C4-2B (cell line): ENCODE results near the gene MAK.

Experiments used
- ZFX ChIP-seq: fragments of 450-650 bp; IDR thresholded peaks from 2 replicates; pipeline ENCODE4 v1.6.1; 2017
- TF ChIP-seq, protein P1 (sequence below): fragments of 450-650 bp; conservative IDR thresholded peaks from 2 replicates; pipeline ENCODE4 v1.5.1; 2017; ENCODE audit warnings: mild to moderate bottlenecking

DNA sequence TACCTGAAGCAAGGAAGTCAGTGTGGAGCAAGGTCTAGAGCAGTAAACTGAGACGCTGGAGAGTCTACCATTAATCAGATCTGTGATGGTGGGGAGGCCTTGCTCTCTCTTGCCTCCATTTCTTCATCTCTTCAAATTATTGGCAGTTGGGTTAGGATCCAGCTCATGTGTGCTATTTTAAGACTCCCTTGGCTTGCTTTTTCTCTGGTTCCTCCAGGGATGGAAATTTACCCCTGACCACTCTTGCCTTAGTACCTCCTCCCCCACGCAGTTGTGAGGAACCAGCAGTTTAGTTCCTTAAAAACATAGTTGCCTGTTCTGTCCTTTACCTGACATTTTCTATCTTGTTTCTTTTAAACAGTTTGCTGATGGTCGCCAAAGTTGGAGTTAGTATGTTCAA, 108.1 kb downstream of the MAK start:
- TF ChIP-seq, protein P1, sequence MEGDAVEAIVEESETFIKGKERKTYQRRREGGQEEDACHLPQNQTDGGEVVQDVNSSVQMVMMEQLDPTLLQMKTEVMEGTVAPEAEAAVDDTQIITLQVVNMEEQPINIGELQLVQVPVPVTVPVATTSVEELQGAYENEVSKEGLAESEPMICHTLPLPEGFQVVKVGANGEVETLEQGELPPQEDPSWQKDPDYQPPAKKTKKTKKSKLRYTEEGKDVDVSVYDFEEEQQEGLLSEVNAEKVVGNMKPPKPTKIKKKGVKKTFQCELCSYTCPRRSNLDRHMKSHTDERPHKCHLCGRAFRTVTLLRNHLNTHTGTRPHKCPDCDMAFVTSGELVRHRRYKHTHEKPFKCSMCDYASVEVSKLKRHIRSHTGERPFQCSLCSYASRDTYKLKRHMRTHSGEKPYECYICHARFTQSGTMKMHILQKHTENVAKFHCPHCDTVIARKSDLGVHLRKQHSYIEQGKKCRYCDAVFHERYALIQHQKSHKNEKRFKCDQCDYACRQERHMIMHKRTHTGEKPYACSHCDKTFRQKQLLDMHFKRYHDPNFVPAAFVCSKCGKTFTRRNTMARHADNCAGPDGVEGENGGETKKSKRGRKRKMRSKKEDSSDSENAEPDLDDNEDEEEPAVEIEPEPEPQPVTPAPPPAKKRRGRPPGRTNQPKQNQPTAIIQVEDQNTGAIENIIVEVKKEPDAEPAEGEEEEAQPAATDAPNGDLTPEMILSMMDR, result no peak
- TF ChIP-seq ZFX, result no peak
